SK-N-SH (cell line): ENCODE results near the gene CKB. TPM values are rescaled to one million over a fixed set of nuclear protein-coding genes. Genes with fewer than 3 reads are reported as not detected.
A peak's percentile ranks its signal among the peaks of the same experiment; 100 is the strongest.

Experiments
- CTCF ChIA-PET: fragments of 300-600, 350-600 bp; formaldehyde crosslinking; extraction: SDS; loops from one replicate; lab custom pipeline; 2021; lab: Yijun Ruan, JAX
- POLR2A ChIA-PET: fragments of 350-600 bp; sonication (Branson Sonifier 250); formaldehyde crosslinking; extraction: SDS; loops from one replicate; lab custom pipeline; 2020; ENCODE audit warnings: antibody characterized with exemption, inconsistent platforms; lab: Yijun Ruan, JAX
- DNase-seq: peaks from one replicate; pipeline ENCODE4 v3.0.0; 2012
- H2AFZ ChIP-seq: fragments of 200-600 bp; sonication (generic); 2 replicates; pipeline ENCODE4 v1.8.1; 2016; ENCODE audit warnings: antibody characterized with exemption, mild to moderate bottlenecking, low read depth
- H3F3A ChIP-seq: fragments of 200-600 bp; sonication (generic); replicated peaks from 2 replicates; pipeline ENCODE3; 2016; ENCODE audit warnings: antibody characterized with exemption, mild to moderate bottlenecking; ENCODE audit not compliant: insufficient read depth
- H3K27ac ChIP-seq, 2 experiments: fragments of 200-500 bp in 1 of 2; fragments of 200-600 bp in 1 of 2; sonication (Bioruptor generic) in 1 of 2; sonication (generic), shearing (Covaris generic) in 1 of 2; 2 replicates each; pipeline versions ENCODE4 v1.5.1 to v1.6.1; 2014 to 2016; ENCODE audit warnings: low read depth in 2 of 2, inconsistent platforms in 1 of 2, low read length in 1 of 2, mild to moderate bottlenecking in 1 of 2, mixed read lengths in 1 of 2
- H3K27me3 ChIP-seq: fragments of 200-600 bp; sonication (generic), shearing (Covaris generic); 2 replicates; pipeline ENCODE4 v1.6.1; 2016; ENCODE audit warnings: mixed run types; ENCODE audit not compliant: insufficient read depth
- H3K36me3 ChIP-seq, 2 experiments: fragments of 200-500 bp in 1 of 2; fragments of 200-600 bp in 1 of 2; sonication (Bioruptor generic) in 1 of 2; sonication (generic) in 1 of 2; replicated peaks in 1 of 2; 2 replicates each; pipeline versions ENCODE3 to v1.5.1; 2014 to 2016; ENCODE audit warnings: low read length in 1 of 2, mild to moderate bottlenecking in 1 of 2; ENCODE audit not compliant: insufficient read depth in 2 of 2, control insufficient read depth in 1 of 2
- H3K4me1 ChIP-seq, 2 experiments: fragments of 200-500 bp in 1 of 2; fragments of 200-600 bp in 1 of 2; sonication (Bioruptor generic) in 1 of 2; sonication (generic), shearing (Covaris generic) in 1 of 2; 2 replicates each; pipeline versions ENCODE4 v1.5.1 to v1.6.1; 2014 to 2016; ENCODE audit warnings: low read depth in 1 of 2, low read length in 1 of 2, mixed run types in 1 of 2; ENCODE audit not compliant: insufficient read depth in 2 of 2, control insufficient read depth in 1 of 2
- H3K4me2 ChIP-seq: fragments of 200-600 bp; sonication (generic), shearing (Covaris generic); 2 replicates; pipeline ENCODE4 v1.6.1; 2017; ENCODE audit warnings: mixed run types
- H3K4me3 ChIP-seq, 2 experiments: fragments of 200-500 bp in 1 of 2; fragments of 200-600 bp in 1 of 2; sonication (Bioruptor generic) in 1 of 2; sonication (generic), shearing (Covaris generic) in 1 of 2; 2 replicates each; pipeline versions ENCODE4 v1.5.1 to v1.8.1; 2014 to 2016; ENCODE audit warnings: low read depth in 2 of 2, inconsistent platforms in 1 of 2, low read length in 1 of 2, mild to moderate bottlenecking in 1 of 2, mixed read lengths in 1 of 2, moderate library complexity in 1 of 2
- H3K79me2 ChIP-seq: fragments of 200-600 bp; sonication (generic); 2 replicates; pipeline ENCODE4 v1.8.1; 2017; ENCODE audit warnings: mild to moderate bottlenecking; ENCODE audit not compliant: insufficient read depth
- H3K9ac ChIP-seq: fragments of 200-600 bp; sonication (generic); 2 replicates; pipeline ENCODE4 v1.6.1; 2017; ENCODE audit warnings: mixed run types
- H3K9me2 ChIP-seq: fragments of 200-600 bp; sonication (generic); 2 replicates; pipeline ENCODE4 v1.6.1; 2017; ENCODE audit warnings: mixed run types
- H3K9me3 ChIP-seq: fragments of 200-600 bp; sonication (generic); 2 replicates; pipeline ENCODE4 v1.6.1; 2017; ENCODE audit warnings: mixed run types, mild to moderate bottlenecking, moderate library complexity
- H4K20me1 ChIP-seq: fragments of 200-600 bp; sonication (generic); 2 replicates; pipeline ENCODE4 v1.6.1; 2017; ENCODE audit warnings: mild to moderate bottlenecking, mixed run types; ENCODE audit not compliant: insufficient read depth
- CHD2 ChIP-seq: fragments of 150-350 bp; IDR thresholded peaks from 2 replicates; pipeline ENCODE4 v1.6.1; 2018; ENCODE audit warnings: low read length; ENCODE audit not compliant: partially characterized antibody
- CTCF ChIP-seq: fragments of 200-600 bp; sonication (generic); IDR thresholded peaks from 2 replicates; pipeline ENCODE4 v1.6.1; 2017; ENCODE audit warnings: antibody characterized with exemption, mild to moderate bottlenecking, moderate library complexity
- JUND ChIP-seq: IDR thresholded peaks from 2 replicates; pipeline ENCODE4 v1.4.0; 2012
- MXI1 ChIP-seq: IDR thresholded peaks from 2 replicates; pipeline ENCODE4 v1.6.1; 2012; ENCODE audit warnings: mild to moderate bottlenecking, low read depth, low read length, improper control_type of control experiment
- NRF1 ChIP-seq: IDR thresholded peaks from 2 replicates; pipeline ENCODE4 v1.6.1; 2012; ENCODE audit warnings: low read depth, mild to moderate bottlenecking, low read length
- RAD21 ChIP-seq: IDR thresholded peaks from 2 replicates; pipeline ENCODE4 v1.6.1; 2012; ENCODE audit warnings: mild to moderate bottlenecking, low read length
- RCOR1 ChIP-seq: fragments of 150-350 bp; IDR thresholded peaks from 2 replicates; pipeline ENCODE4 v1.6.1; 2017; ENCODE audit warnings: antibody characterized with exemption, low read length
- RXRA ChIP-seq: IDR thresholded peaks from 2 replicates; pipeline ENCODE4 v1.4.0; 2012; ENCODE audit warnings: low read depth, mild to moderate bottlenecking, borderline replicate concordance
- SMC3 ChIP-seq: IDR thresholded peaks from 2 replicates; pipeline ENCODE4 v1.6.1; 2012; ENCODE audit warnings: low read depth, low read length, improper control_type of control experiment
- TCF12 ChIP-seq: IDR thresholded peaks from 2 replicates; pipeline ENCODE4 v1.4.0; 2012
- USF1 ChIP-seq: IDR thresholded peaks from 2 replicates; pipeline ENCODE4 v1.4.0; 2012; ENCODE audit warnings: low read depth, borderline replicate concordance
- YY1 ChIP-seq: IDR thresholded peaks from 2 replicates; pipeline ENCODE4 v1.4.0; 2012; ENCODE audit warnings: low read depth, mild to moderate bottlenecking
- WGBS: methylation state at CpG from one replicate; pipeline ENCODE4 v1.1.6; 2017; ENCODE audit warnings: low lambda C conversion rate; 5-methylcytosine and 5-hydroxymethylcytosine counted together
- polyA plus RNA-seq, 3 experiments: library from polyadenylated mRNA; depleted of rRNA; stranded (reverse); fragments of >200 nt; gene quantifications; 2 replicates each; pipeline ENCODE4 v1.2.3, GENCODE V29; 2012
- TF ChIP-seq, protein P1 (sequence below): fragments of 150-350 bp; IDR thresholded peaks from 2 replicates; pipeline ENCODE4 v1.6.1; 2017; ENCODE audit warnings: antibody characterized with exemption, low read length, low read depth, borderline replicate concordance

The CKB gene
- polyA plus RNA-seq, 1 of the 3 experiments (the other 2 are of a cell fraction), result 53.0 TPM

- TF ChIP-seq RCOR1, result no peak
- peak; percentile 23 for TF ChIP-seq CHD2
- peak; percentile 76 for TF ChIP-seq SMC3
- TF ChIP-seq RXRA, result no peak
- peak; percentile 78 for TF ChIP-seq RAD21
- TF ChIP-seq USF1, result no peak
- no peak for TF ChIP-seq JUND
- TF ChIP-seq MXI1, result no peak; the same call in 1 of the 2 replicates
- TF ChIP-seq TCF12, result no peak
- no peak for TF ChIP-seq YY1
- peak; percentile 97 for TF ChIP-seq CTCF
- no peak for TF ChIP-seq NRF1
- TF ChIP-seq, protein P1, sequence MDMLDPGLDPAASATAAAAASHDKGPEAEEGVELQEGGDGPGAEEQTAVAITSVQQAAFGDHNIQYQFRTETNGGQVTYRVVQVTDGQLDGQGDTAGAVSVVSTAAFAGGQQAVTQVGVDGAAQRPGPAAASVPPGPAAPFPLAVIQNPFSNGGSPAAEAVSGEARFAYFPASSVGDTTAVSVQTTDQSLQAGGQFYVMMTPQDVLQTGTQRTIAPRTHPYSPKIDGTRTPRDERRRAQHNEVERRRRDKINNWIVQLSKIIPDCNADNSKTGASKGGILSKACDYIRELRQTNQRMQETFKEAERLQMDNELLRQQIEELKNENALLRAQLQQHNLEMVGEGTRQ, result no peak
- H3K9me3 ChIP-seq, result no peaks in the 10 kb centered on the region
- peaks cover 16% of the 10 kb centered on the region; the same call in 1 of the 2 replicates for H3K79me2 ChIP-seq
- peak; percentile 84 for DNase-seq
- no peaks in the 10 kb centered on the region for H4K20me1 ChIP-seq
- H3K4me1 ChIP-seq, result peaks cover 0 to 6% of the 10 kb centered on the region in 2 experiments; a peak in 1 of 4 replicates
- H3K9me2 ChIP-seq, result no peaks in the 10 kb centered on the region
- H3K4me2 ChIP-seq, result no peak overlapping the region
- ChIA-PET POLR2A (interaction anchor here (0.8 kb wide), 1 partner anchor 9 kb away, joined by 4 read pairs; no protein-coding TSS in a partner anchor), CTCF (interaction anchor here (0.5 to 9.3 kb wide), 34 partner anchors 9 to 363 kb away, joined by 3 to 120 read pairs (median 4); partner anchors contain the start of genes CKB and TRMT61A)
- H3K9ac ChIP-seq, result no peak overlapping the region
- 0 out of 4 replicates have a peak overlapping the region, but pooled peaks of 1 of the 2 experiments have one; percentile 16 for H3K4me3 ChIP-seq
- no peak overlapping the region for H2AFZ ChIP-seq
- H3K27me3 ChIP-seq, result no peaks in the 10 kb centered on the region
- H3K36me3 ChIP-seq, result peaks cover 53 to 60% of the 10 kb centered on the region in 2 experiments
- H3K27ac ChIP-seq, result no peak overlapping the region
- H3F3A ChIP-seq, result peaks cover 19% of the 10 kb centered on the region
- WGBS, result 50% methylated on average over 16 of the region's 17 CpGs
These were observed 22.3 kb downstream of the CKB start for GRCh38 chr14:103500148-103500990.
